Common myeloid progenitor, CD34-positive (primary cell): ENCODE measurements around the gene LIMCH1.

Source experiments
- CTCF ChIA-PET: fragments of 350-600 bp; sonication (Branson Sonifier 250); formaldehyde crosslinking; loops from one replicate; lab custom pipeline; 2021; ENCODE audit warnings: antibody characterized with exemption; lab: Charles Lee
- POLR2A ChIA-PET: fragments of 350-600 bp; sonication (Branson Sonifier 250); formaldehyde crosslinking; loops from one replicate; lab custom pipeline; 2021; ENCODE audit warnings: antibody characterized with exemption; lab: Charles Lee
- DNase-seq, 3 donors: peaks; one replicate each; pipeline versions ENCODE4 v3.0.0 to v3.0.0-alpha.2; 2013
- H3K27ac ChIP-seq, 2 experiments: 1 replicate in 1 of 2; 2 replicates in 1 of 2; pipeline ENCODE4 v1.7.0; 2013; ENCODE audit warnings: inconsistent platforms in 2 of 2, low read length in 2 of 2, mild to moderate bottlenecking in 2 of 2, low read depth in 1 of 2, moderate library complexity in 1 of 2; ENCODE audit not compliant: severe bottlenecking in 2 of 2, insufficient read depth in 1 of 2, poor library complexity in 1 of 2
- H3K27me3 ChIP-seq, 5 experiments: replicated peaks in 2 of 5; 1 replicate in 3 of 5; 2 replicates in 2 of 5; pipeline versions ENCODE4 v1.6.1 to v1.7.0; 2013; ENCODE audit warnings: low read length in 4 of 5, mild to moderate bottlenecking in 2 of 5, moderate library complexity in 2 of 5, inconsistent platforms in 1 of 5; ENCODE audit not compliant: insufficient read depth in 5 of 5, control insufficient read depth in 4 of 5
- H3K36me3 ChIP-seq, 4 experiments: 1 replicate in 2 of 4; 2 replicates in 2 of 4; pipeline versions ENCODE4 v1.6.1 to v1.7.0; 2013; ENCODE audit warnings: low read length in 3 of 4, control low read depth in 1 of 4, mild to moderate bottlenecking in 1 of 4; ENCODE audit not compliant: control insufficient read depth in 4 of 4, insufficient read depth in 4 of 4
- H3K4me1 ChIP-seq, 4 experiments: 1 replicate in 3 of 4; 2 replicates in 1 of 4; pipeline versions ENCODE4 v1.6.1 to v1.7.1; 2013; ENCODE audit warnings: low read length in 3 of 4, mild to moderate bottlenecking in 3 of 4, control low read depth in 1 of 4, inconsistent platforms in 1 of 4, moderate library complexity in 1 of 4; ENCODE audit not compliant: control insufficient read depth in 4 of 4, insufficient read depth in 4 of 4; ENCODE audit errors: control extremely low read depth in 1 of 4
- H3K4me3 ChIP-seq, 7 experiments: 1 replicate in 4 of 7; 2 replicates in 3 of 7; pipeline versions ENCODE4 v1.5.1 to v1.7.0; 2013; ENCODE audit warnings: mild to moderate bottlenecking in 7 of 7, low read length in 6 of 7, moderate library complexity in 6 of 7, inconsistent platforms in 2 of 7, low read depth in 2 of 7, control low read depth in 1 of 7; ENCODE audit not compliant: insufficient read depth in 4 of 7, control insufficient read depth in 1 of 7; ENCODE audit errors: extremely low read depth in 1 of 7
- H3K9me3 ChIP-seq, 5 experiments: 1 replicate in 4 of 5; 2 replicates in 1 of 5; pipeline versions ENCODE4 v1.6.1 to v1.7.1; 2013; ENCODE audit warnings: low read length in 4 of 5, mild to moderate bottlenecking in 2 of 5, inconsistent platforms in 1 of 5, low read depth in 1 of 5, moderate library complexity in 1 of 5; ENCODE audit not compliant: control insufficient read depth in 4 of 5, insufficient read depth in 2 of 5; ENCODE audit errors: control extremely low read depth in 1 of 5
- WGBS: methylation state at CpG from one replicate; pipeline ENCODE4 v1.1.5; 2013; ENCODE audit not compliant: insufficient coverage; 5-methylcytosine and 5-hydroxymethylcytosine counted together

The LIMCH1 gene

DNA sequence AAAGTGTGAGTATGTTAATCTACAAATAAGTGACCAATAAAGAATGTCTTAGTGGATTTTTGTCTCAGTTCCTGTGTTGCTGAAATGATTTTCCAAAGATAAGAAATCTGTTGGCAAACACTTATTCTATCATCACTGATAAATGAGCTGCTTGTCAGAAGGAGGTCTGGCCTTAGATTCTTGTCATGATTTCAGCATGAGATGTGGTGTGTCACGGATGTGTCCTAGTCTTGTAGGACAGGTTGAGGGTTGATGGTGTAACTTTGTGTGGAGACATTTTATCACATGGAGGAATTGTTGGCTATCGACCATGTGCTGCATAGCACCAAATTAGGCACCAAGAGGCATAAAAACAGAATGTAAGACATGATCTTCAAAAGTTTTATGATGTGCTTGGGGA, 31.8 kb upstream of the LIMCH1 start:
- ChIA-PET CTCF (interaction anchor here (0.7 kb wide), 1 partner anchor 224 kb away, joined by 3 read pairs; no protein-coding TSS in a partner anchor), POLR2A (no interaction called here)
- no peak overlapping the region for H3K27ac ChIP-seq
- H3K4me3 ChIP-seq: no peak overlapping the region
- no peaks in the 10 kb centered on the region for H3K9me3 ChIP-seq
- H3K4me1 ChIP-seq: no peaks in the 10 kb centered on the region
- H3K36me3 ChIP-seq: peaks cover 0 to 9% (median 0%) of the 10 kb centered on the region in 4 experiments
- 96% methylated on average over 2 of the region's 2 CpGs for WGBS
- no peak for DNase-seq
- no peaks in the 10 kb centered on the region for H3K27me3 ChIP-seq

DNA sequence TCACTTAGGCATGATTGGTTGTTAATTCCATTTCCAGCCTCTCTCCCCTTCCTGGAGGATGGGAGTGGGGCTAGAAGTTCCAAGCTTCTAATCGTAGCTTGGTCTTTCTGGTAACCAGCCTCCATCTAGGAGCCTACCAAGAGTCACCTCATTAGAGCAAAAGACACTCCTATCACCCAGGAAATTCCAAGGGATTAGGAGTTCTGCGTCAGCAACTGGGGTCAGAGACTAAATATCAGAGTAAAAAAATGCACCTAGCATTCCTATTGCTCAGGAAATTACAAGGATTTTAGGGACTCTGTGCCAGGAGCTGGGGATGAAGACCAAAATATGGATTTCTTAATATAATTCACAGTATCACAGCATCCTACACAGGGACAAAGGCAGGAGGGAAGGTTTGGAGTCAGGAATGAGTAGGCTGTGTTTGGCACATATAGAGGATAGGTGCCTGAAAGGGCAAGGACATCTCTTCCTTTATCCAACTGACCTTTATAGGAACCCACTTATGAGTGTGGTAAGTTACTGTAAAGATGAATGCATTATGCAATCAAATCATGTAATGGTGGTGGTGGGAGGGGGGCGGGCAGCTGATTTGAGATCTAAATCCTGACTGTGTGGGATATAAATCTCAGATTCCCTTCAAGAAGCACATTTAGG, 30.5 kb upstream of the LIMCH1 start:
- H3K27me3 ChIP-seq: no peaks in the 10 kb centered on the region
- no peak for DNase-seq
- H3K9me3 ChIP-seq: no peaks in the 10 kb centered on the region
- H3K36me3 ChIP-seq: peaks cover 0 to 6% (median 0%) of the 10 kb centered on the region in 4 experiments
- H3K4me1 ChIP-seq: peaks cover 0 to 3% (median under 1%) of the 10 kb centered on the region in 4 experiments
- CTCF ChIA-PET: interaction anchor here (1.3 kb wide), 1 partner anchor 137 kb away, joined by 4 read pairs; no protein-coding TSS in a partner anchor
- H3K27ac ChIP-seq: no peak overlapping the region
- no peak overlapping the region for H3K4me3 ChIP-seq
- POLR2A ChIA-PET: no interaction called here
- 100% methylated on average over 2 of the region's 3 CpGs for WGBS

DNA sequence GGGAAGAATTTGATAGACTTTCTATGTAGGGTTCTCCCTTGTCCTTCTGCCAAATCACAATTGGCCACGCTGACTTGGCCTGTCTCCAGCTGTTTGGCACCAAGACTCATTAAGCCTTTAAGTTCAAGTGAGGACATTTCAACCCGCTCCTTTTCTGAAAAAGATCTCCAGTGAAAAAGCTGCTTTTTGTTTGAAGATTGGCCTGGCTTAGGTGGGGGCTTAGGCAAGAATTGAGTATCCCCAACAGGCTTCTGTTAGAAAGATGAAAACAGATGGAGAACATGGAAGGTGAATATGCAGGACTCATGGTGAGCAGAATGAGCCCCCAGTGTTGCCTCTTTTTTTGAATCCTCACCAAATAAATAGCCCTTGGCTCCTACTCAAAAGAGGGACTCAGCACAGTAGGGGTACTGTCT, 28.5 kb upstream of the LIMCH1 start:
- no peak overlapping the region for H3K27ac ChIP-seq
- WGBS: 72% methylated on average over 2 of the region's 2 CpGs
- H3K27me3 ChIP-seq: no peaks in the 10 kb centered on the region
- H3K36me3 ChIP-seq: no peaks in the 10 kb centered on the region
- no peak for DNase-seq
- ChIA-PET POLR2A (no interaction called here), CTCF (interaction anchor here (0.8 to 1.4 kb wide), 2 partner anchors 14 to 21 kb away, joined by 3 read pairs; no protein-coding TSS in a partner anchor)
- peaks cover 0 to 8% (median 2%) of the 10 kb centered on the region in 4 experiments for H3K4me1 ChIP-seq
- H3K9me3 ChIP-seq: no peaks in the 10 kb centered on the region
- no peak overlapping the region for H3K4me3 ChIP-seq

DNA sequence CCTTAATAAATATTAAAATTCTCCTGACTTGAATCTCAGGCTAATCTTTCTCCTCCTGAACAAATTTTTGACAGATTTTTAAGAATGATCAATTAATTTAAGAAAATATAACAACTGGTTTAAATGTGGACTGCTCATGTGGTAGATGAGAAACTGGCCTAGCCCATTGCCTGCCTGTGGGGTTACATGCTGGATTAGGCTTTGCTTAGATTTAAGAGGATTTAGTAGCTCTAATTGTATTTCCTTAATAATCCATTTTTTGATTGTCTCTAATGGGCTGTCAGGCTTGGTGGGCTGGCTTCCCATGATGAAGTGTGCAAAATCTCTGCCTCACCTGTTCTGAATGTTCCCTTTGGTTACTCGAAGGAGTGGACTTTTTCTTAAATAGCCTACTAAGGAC, 27.8 kb upstream of the LIMCH1 start:
- CTCF ChIA-PET: interaction anchor here (0.7 to 1.4 kb wide), 2 partner anchors 10 to 14 kb away, joined by 3 to 6 read pairs; no protein-coding TSS in a partner anchor
- POLR2A ChIA-PET: no interaction called here

DNA sequence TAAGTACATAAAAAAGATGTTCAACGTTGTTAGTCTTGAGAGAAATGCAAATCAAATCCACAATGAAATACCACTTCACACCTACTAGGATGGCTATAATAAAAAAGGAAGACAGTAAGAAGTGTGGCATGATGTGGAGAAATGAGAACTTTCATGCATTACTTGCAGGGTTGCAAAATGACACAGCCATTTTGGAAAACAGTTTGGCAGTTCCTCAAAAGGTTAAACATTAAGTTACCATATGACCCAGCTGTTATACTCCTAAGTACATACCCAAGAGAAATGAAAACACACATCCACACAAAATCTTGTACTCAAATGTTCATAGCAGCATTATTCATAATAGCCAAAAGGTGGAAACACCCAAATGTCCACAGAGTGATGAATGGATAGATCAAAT, 25.8 kb upstream of the LIMCH1 start:
- no CpG with 5 or more reads among the region's 1 CpG for WGBS
- H3K36me3 ChIP-seq: no peaks in the 10 kb centered on the region
- peak in 2 of 3 donors; percentile 42 to 46 for DNase-seq
- no peak overlapping the region for H3K27ac ChIP-seq
- H3K4me3 ChIP-seq: no peak overlapping the region
- POLR2A ChIA-PET: no interaction called here
- CTCF ChIA-PET: no interaction called here
- peaks cover 0 to 8% (median 2%) of the 10 kb centered on the region in 4 experiments for H3K4me1 ChIP-seq
- no peaks in the 10 kb centered on the region for H3K27me3 ChIP-seq
- no peaks in the 10 kb centered on the region for H3K9me3 ChIP-seq

More for the DNA sequence above, 27.8 kb upstream of the LIMCH1 start:
- no peaks in the 10 kb centered on the region for H3K27me3 ChIP-seq
- H3K27ac ChIP-seq: no peak overlapping the region
- peaks cover 0 to 8% (median 2%) of the 10 kb centered on the region in 4 experiments for H3K4me1 ChIP-seq
- WGBS: no CpG with 5 or more reads among the region's 1 CpG
- no peak overlapping the region for H3K4me3 ChIP-seq
- DNase-seq: no peak
- no peaks in the 10 kb centered on the region for H3K9me3 ChIP-seq
- no peaks in the 10 kb centered on the region for H3K36me3 ChIP-seq

DNA sequence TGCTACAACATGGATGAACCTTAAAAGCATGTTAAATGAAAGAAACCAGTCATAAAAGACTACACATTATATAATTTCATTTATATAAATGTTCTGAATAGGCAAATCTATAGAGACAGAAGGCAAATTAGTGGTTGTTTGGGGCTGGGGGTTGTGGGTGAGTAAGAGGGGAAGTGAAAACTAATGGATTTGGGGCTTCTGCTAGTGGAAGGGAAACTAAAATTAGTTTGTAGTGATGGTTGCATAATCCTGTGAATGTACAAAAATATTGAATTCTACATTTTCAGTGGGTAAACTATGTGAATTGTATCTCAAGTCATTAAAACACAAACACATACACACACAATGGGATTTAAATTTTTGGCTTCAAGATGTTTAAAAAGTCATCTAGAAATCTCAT, 25.4 kb upstream of the LIMCH1 start:
- Histone ChIP-seq H3K36me3 (no peaks in the 10 kb centered on the region), H3K4me3 (no peak overlapping the region), H3K4me1 (peaks cover 0 to 8% (median 2%) of the 10 kb centered on the region in 4 experiments), H3K9me3 (no peaks in the 10 kb centered on the region), H3K27ac (no peak overlapping the region), H3K27me3 (no peaks in the 10 kb centered on the region)
- POLR2A ChIA-PET: no interaction called here
- CTCF ChIA-PET: no interaction called here
- DNase-seq: peak in 2 of 3 donors; percentile 65 to 66

DNA sequence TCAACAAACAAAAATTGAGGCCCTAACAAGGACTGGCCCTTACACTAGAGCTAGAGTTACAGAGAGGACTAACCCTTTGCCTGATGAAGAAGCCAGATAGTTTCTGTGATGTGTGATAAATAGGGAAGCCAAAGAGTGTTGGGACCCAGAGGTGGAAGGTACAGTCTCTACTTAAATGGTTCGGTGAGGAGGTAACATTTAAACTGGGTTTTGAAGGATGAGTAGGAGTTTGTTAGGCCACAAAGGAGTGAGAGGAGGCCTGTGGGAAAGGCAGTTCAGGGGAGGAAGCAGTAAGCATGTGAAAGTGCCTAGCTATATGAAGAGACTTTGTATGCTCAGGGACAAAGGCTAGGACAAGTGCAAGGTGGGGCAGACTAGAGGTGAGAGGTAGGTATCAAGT, 23.8 kb upstream of the LIMCH1 start:
- DNase-seq: no peak
- WGBS: 100% methylated on average over 1 of the region's 1 CpG
- Histone ChIP-seq H3K27ac (no peak overlapping the region), H3K27me3 (no peaks in the 10 kb centered on the region), H3K36me3 (no peaks in the 10 kb centered on the region), H3K9me3 (no peaks in the 10 kb centered on the region), H3K4me3 (no peak overlapping the region), H3K4me1 (peaks cover 0 to 8% (median 2%) of the 10 kb centered on the region in 4 experiments)
- CTCF ChIA-PET: no interaction called here
- POLR2A ChIA-PET: no interaction called here
